GM19467 (cell line): Measurements from ENCODE around the gene TMEM120B.
"Not testable (repeated sequence)": the region's sequence is repeated elsewhere in the genome, so short reads cannot be mapped to it uniquely, and the experiment has no call there.

ENCODE experiments used
- ATAC-seq: cut with Tn5 transposase; IDR thresholded peaks from one replicate; pipeline ENCODE4 v1.9.1; 2021; ENCODE audit warnings: mild to moderate bottlenecking, moderate library complexity; ENCODE audit not compliant: unreplicated experiment

Gene TMEM120B

GRCh38 chr12:121708313-121709063 lies 4.1 kb upstream of the TMEM120B start:
- ATAC-seq: no peak

GRCh38 chr12:121709064-121709424 lies 3.5 kb upstream of the TMEM120B start:
- not testable (repeated sequence) for ATAC-seq

- ATAC-seq: no peak
Observed at GRCh38 chr12:121709478-121709961, 3.0 kb upstream of the TMEM120B start.

GRCh38 chr12:121711361-121712189 lies 977 bp upstream of the TMEM120B start:
- ATAC-seq: no peak

- peak; percentile 28 for ATAC-seq
Observed at GRCh38 chr12:121712190-121712460, 427 bp upstream of the TMEM120B start.

GRCh38 chr12:121713257-121713777 lies 765 bp downstream of the TMEM120B start:
- no peak for ATAC-seq

- ATAC-seq: no peak
Observed at GRCh38 chr12:121713793-121714192, 1.2 kb downstream of the TMEM120B start.

- ATAC-seq: not testable (repeated sequence)
Observed at GRCh38 chr12:121715055-121715454, 2.5 kb downstream of the TMEM120B start.

GRCh38 chr12:121715862-121716435 lies 3.4 kb downstream of the TMEM120B start:
- no peak for ATAC-seq

GRCh38 chr12:121717041-121717699 lies 4.6 kb downstream of the TMEM120B start:
- no peak for ATAC-seq

- no peak for ATAC-seq
Observed at GRCh38 chr12:121718653-121719239, 6.2 kb downstream of the TMEM120B start.

- no peak for ATAC-seq
Observed at GRCh38 chr12:121719926-121720414, 7.4 kb downstream of the TMEM120B start.

- no peak for ATAC-seq
Observed at GRCh38 chr12:121720762-121721161, 8.2 kb downstream of the TMEM120B start.

GRCh38 chr12:121722511-121722910 lies 10.0 kb downstream of the TMEM120B start:
- no peak for ATAC-seq

GRCh38 chr12:121723200-121723599 lies 10.6 kb downstream of the TMEM120B start:
- ATAC-seq: no peak

GRCh38 chr12:121724925-121725324 lies 12.4 kb downstream of the TMEM120B start:
- ATAC-seq: no peak

GRCh38 chr12:121725423-121725822 lies 12.9 kb downstream of the TMEM120B start:
- ATAC-seq: no peak

GRCh38 chr12:121729021-121729420 lies 16.5 kb downstream of the TMEM120B start:
- no peak for ATAC-seq

GRCh38 chr12:121731473-121731872 lies 18.9 kb downstream of the TMEM120B start:
- ATAC-seq: no peak

GRCh38 chr12:121733849-121734248 lies 21.3 kb downstream of the TMEM120B start:
- ATAC-seq: no peak
